Endothelial cell of umbilical vein (primary cell): ENCODE results near the gene S100A16. TPM values are rescaled to one million over a fixed set of nuclear protein-coding genes. Genes with fewer than 3 reads are reported as not detected.

Experiments
- BruUV-seq: library from RNA; stranded (reverse); fragments of 400-500 nt; replicated peaks from 2 replicates; lab custom pipeline; 2021; lab: Mats Ljungman, UMichigan
- CTCF ChIA-PET: fragments of 300-600, 350-600 bp; sonication (Branson Sonifier 250); formaldehyde crosslinking; loops from one replicate; lab custom pipeline; 2021; ENCODE audit warnings: antibody characterized with exemption, inconsistent platforms; lab: Charles Lee
- POLR2A ChIA-PET: fragments of 300-600, 350-600 bp; sonication (Branson Sonifier 250); formaldehyde crosslinking; loops from one replicate; lab custom pipeline; 2021; ENCODE audit warnings: antibody characterized with exemption, inconsistent platforms; lab: Charles Lee
- DNase-seq: peaks from one replicate; pipeline ENCODE4 v3.0.0-alpha.2; 2011; ENCODE audit warnings: low read depth, low spot score
- FAIRE-seq: peaks from 2 replicates; lab custom pipeline; 2011; peaks lifted over from hg19 to GRCh38; lab: Jason Lieb, UNC
- H2AFZ ChIP-seq: 2 replicates; pipeline ENCODE4 v1.6.0; 2012; ENCODE audit warnings: low read depth, low read length, control low read depth, inconsistent platforms
- H3K27ac ChIP-seq: 2 replicates; pipeline ENCODE4 v1.5.1; 2011; ENCODE audit warnings: low read depth, mild to moderate bottlenecking, control low read depth, low read length, moderate library complexity; ENCODE audit not compliant: insufficient read depth
- H3K27me3 ChIP-seq, 2 experiments: 2 replicates each; pipeline versions ENCODE4 v1.6.0 to v1.6.1; 2011; ENCODE audit warnings: low read length in 2 of 2, mixed read lengths in 1 of 2; ENCODE audit not compliant: control insufficient read depth in 2 of 2, insufficient read depth in 2 of 2
- H3K36me3 ChIP-seq, 2 experiments: 2 replicates in 1 of 2; 3 replicates in 1 of 2; pipeline ENCODE4 v1.5.1; 2011; ENCODE audit warnings: low read length in 2 of 2, mild to moderate bottlenecking in 1 of 2, moderate library complexity in 1 of 2; ENCODE audit not compliant: control insufficient read depth in 2 of 2, insufficient read depth in 2 of 2; ENCODE audit errors: extremely low read depth in 1 of 2
- H3K4me1 ChIP-seq: 3 replicates; pipeline ENCODE4 v1.5.1; 2011; ENCODE audit warnings: mild to moderate bottlenecking, low read length; ENCODE audit not compliant: control insufficient read depth, insufficient read depth; ENCODE audit errors: extremely low read depth
- H3K4me2 ChIP-seq: 2 replicates; pipeline ENCODE4 v1.6.1; 2011; ENCODE audit warnings: low read length, control low read depth, mixed read lengths; ENCODE audit not compliant: insufficient read depth
- H3K4me3 ChIP-seq, 3 experiments: fragments of 200-600 bp in 1 of 3; sonication (generic), shearing (Covaris generic) in 1 of 3; replicated peaks in 1 of 3; 2 replicates each; pipeline ENCODE4 v1.5.1; 2011 to 2016; ENCODE audit warnings: control low read depth in 3 of 3, low read length in 3 of 3, mild to moderate bottlenecking in 2 of 3, inconsistent platforms in 1 of 3, low read depth in 1 of 3, moderate library complexity in 1 of 3; ENCODE audit not compliant: insufficient read depth in 1 of 3
- H3K79me2 ChIP-seq: 2 replicates; pipeline ENCODE4 v1.6.0; 2012; ENCODE audit warnings: low read length, inconsistent platforms; ENCODE audit not compliant: control insufficient read depth, insufficient read depth
- H3K9ac ChIP-seq: replicated peaks from 2 replicates; pipeline ENCODE3; 2011; ENCODE audit warnings: low read length, control low read depth; ENCODE audit not compliant: insufficient read depth; ENCODE audit errors: extremely low read depth
- H3K9me1 ChIP-seq: replicated peaks from 3 replicates; pipeline ENCODE4 v1.6.0; 2011; ENCODE audit warnings: mild to moderate bottlenecking, low read length; ENCODE audit not compliant: control insufficient read depth, insufficient read depth; ENCODE audit errors: extremely low read depth
- H3K9me3 ChIP-seq: replicated peaks from 2 replicates; pipeline ENCODE4 v1.5.1; 2012; ENCODE audit warnings: low read length, inconsistent platforms; ENCODE audit not compliant: control insufficient read depth, insufficient read depth
- H4K20me1 ChIP-seq: replicated peaks from 2 replicates; pipeline ENCODE3; 2011; ENCODE audit warnings: mild to moderate bottlenecking, low read length; ENCODE audit not compliant: control insufficient read depth, insufficient read depth; ENCODE audit errors: extremely low read depth
- CTCF ChIP-seq, 2 donors: IDR thresholded peaks; 1 replicate in 1 of 2; 2 replicates in 1 of 2; pipeline ENCODE4 v1.5.1; 2011; ENCODE audit warnings: low read length in 2 of 2, mild to moderate bottlenecking in 2 of 2, moderate library complexity in 2 of 2, control low read depth in 1 of 2, inconsistent platforms in 1 of 2, low read depth in 1 of 2; ENCODE audit not compliant: insufficient read depth in 1 of 2; ENCODE audit errors: extremely low read depth in 1 of 2
- EZH2 ChIP-seq: IDR thresholded peaks from 2 replicates; pipeline ENCODE4 v1.6.1; 2012; ENCODE audit warnings: borderline replicate concordance, low read depth, mild to moderate bottlenecking, moderate library complexity, low read length, inconsistent platforms; ENCODE audit not compliant: severe bottlenecking
- FOS ChIP-seq: IDR thresholded peaks from 2 replicates; pipeline ENCODE4 v1.6.1; 2011; ENCODE audit warnings: mild to moderate bottlenecking, low read length, moderate library complexity, borderline replicate concordance; ENCODE audit not compliant: insufficient read depth
- GATA2 ChIP-seq: IDR thresholded peaks from 2 replicates; pipeline ENCODE4 v1.7.0; 2011; ENCODE audit warnings: low read depth, mild to moderate bottlenecking, moderate library complexity, mixed read lengths, low read length; ENCODE audit not compliant: insufficient read length, insufficient read depth
- JUN ChIP-seq: IDR thresholded peaks from 2 replicates; pipeline ENCODE4 v1.6.1; 2011; ENCODE audit warnings: borderline replicate concordance, low read depth; ENCODE audit not compliant: insufficient read length, insufficient read depth
- MAX ChIP-seq: IDR thresholded peaks from 2 replicates; pipeline ENCODE4 v1.6.1; 2011; ENCODE audit not compliant: insufficient read depth, insufficient read length
- MYC ChIP-seq: IDR thresholded peaks from one replicate; pipeline ENCODE4 v1.6.1; 2011; ENCODE audit warnings: mild to moderate bottlenecking, low read depth, low read length
- POLR2A ChIP-seq: IDR thresholded peaks from 2 replicates; pipeline ENCODE4 v1.6.1; 2012; ENCODE audit warnings: low read depth, mild to moderate bottlenecking, control low read depth, low read length
- POLR2AphosphoS5 ChIP-seq: IDR thresholded peaks from 2 replicates; pipeline ENCODE4 v1.6.1; 2012; ENCODE audit warnings: low read depth, mild to moderate bottlenecking, control low read depth, low read length, moderate library complexity; ENCODE audit not compliant: insufficient read depth
- dilution Hi-C: fragments of 300-500 bp; cut with MboI; formaldehyde crosslinking; loops from one replicate; pipeline ENCODE4 v1.15.0; 2019; ENCODE audit warnings: low sequenced_read_pairs; ENCODE audit not compliant: extremely low pct_ligation_motif_present
- intact Hi-C: fragments of 100-400 bp; cut with micrococcal nuclease; formaldehyde crosslinking; loops from one replicate; pipeline ENCODE4 v1.10.0; 2022
- polyA plus RNA-seq, 4 experiments: library from polyadenylated mRNA; depleted of rRNA in 3 of 4; stranded (reverse) in 3 of 4; unstranded in 1 of 4; fragments of >200 nt; gene quantifications; 2 replicates each; pipeline versions ENCODE4 v1.2.1 to v1.2.3, GENCODE V29; 2011 to 2012; ENCODE audit warnings: missing spikeins in 1 of 4
- total RNA-seq: library from RNA; stranded (reverse); gene quantifications from 2 replicates; pipeline ENCODE4 v1.2.3, GENCODE V29; 2021

The S100A16 gene
- total and polyA plus RNA-seq, 2 donors (not counting 3 experiments of a cell fraction or from before 2014, with no cell fraction given) = 701 to 1,770 TPM

GRCh38 chr1:153614906-153615305, 2.0 kb upstream of the S100A16 start:
- DNase-seq (no peak), FAIRE-seq (no peak)
- Histone ChIP-seq H3K9ac (no peak overlapping the region), H3K4me1 (peaks cover 12% of the 10 kb centered on the region), H3K36me3 (peaks cover 0 to 6% of the 10 kb centered on the region in 2 experiments), H4K20me1 (no peaks in the 10 kb centered on the region), H2AFZ (no peak overlapping the region), H3K79me2 (peaks cover 22% of the 10 kb centered on the region), H3K4me3 (no peak overlapping the region), H3K4me2 (no peak overlapping the region), H3K9me3 (no peaks in the 10 kb centered on the region), H3K27me3 (no peaks in the 10 kb centered on the region), H3K9me1 (no peaks in the 10 kb centered on the region), H3K27ac (no peak overlapping the region)
- intact Hi-C loops (no loop called here), dilution Hi-C loops (no loop called here)
- TF ChIP-seq FOS (no peak), POLR2AphosphoS5 (no peak), CTCF (IDR thresholded peaks at IDR 0.05; ENCODE audit: extremely low read depth in 1 of 2, insufficient read depth in 1 of 2, low read depth in 1 of 2, low read length in 2 of 2) (no peak), MAX (no peak), EZH2 (no peak), GATA2 (no peak), POLR2A (no peak), JUN (no peak), MYC (no peak)
- ChIA-PET POLR2A (interaction anchor here (1.1 to 4.9 kb wide), 3 partner anchors 12 to 19 kb away, joined by 3 to 27 read pairs (median 12); partner anchors contain the start of genes CHTOP and S100A13), CTCF (interaction anchor here (1.0 to 6.0 kb wide), 7 partner anchors 12 to 104 kb away, joined by 3 to 121 read pairs (median 11); partner anchors contain the start of genes S100A1 and S100A13)
- no TSS peak for BruUV-seq
